ENCODE results near the gene SUPT3H. TPM values are rescaled to one million over a fixed set of nuclear protein-coding genes. Genes with fewer than 3 reads are reported as not detected.

The SUPT3H gene
- total RNA-seq, 2 donors from 2014 or later = 18.5 to 19.4 TPM

DNA sequence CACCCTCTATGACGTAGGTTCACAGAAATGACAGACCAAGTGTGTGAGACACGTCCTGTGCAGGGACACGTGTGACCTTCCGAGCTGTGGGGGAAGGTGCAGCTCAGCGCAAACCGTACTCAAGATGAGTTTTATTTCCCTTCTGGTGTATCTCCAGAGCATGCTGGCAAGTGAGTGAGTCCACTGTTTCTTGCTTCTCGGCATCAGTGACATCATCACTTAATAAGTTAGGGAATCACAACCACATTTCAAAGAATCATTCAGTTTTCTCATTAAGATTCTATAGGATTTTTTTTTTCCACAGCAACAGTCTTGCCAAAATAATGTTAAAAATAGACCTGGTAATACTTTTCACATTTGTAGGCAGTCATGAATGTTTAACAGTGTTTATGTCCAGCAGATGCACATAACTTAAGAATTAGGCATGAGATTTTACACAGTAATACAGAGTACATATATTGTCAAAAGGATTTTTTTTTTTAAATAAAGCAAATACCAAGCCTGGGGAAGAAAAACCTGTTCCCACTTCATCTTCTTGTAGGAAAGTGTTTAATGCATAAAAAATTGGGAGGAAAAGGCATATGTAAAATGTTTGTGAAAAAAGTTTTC lies 572.4 kb downstream of the SUPT3H start:
- peaks cover 9% of the 10 kb centered on the region for H3K4me1 Mint-ChIP-seq (ENCODE audit: low read depth)
- no peaks in the 10 kb centered on the region for H3K27me3 Mint-ChIP-seq (ENCODE audit: low read depth)
- H3K9me3 Mint-ChIP-seq = no peaks in the 10 kb centered on the region
- no peak overlapping the region for H3K27ac Mint-ChIP-seq
- no peak for ATAC-seq (replicated peaks in 1 of 2)
- H3K4me3 Mint-ChIP-seq = no peak overlapping the region
- DNase-seq = no peak
- peaks cover 0 to 2% of the 10 kb centered on the region in 2 donors for H3K36me3 Mint-ChIP-seq (ENCODE audit: insufficient read depth in 2 of 2)

DNA sequence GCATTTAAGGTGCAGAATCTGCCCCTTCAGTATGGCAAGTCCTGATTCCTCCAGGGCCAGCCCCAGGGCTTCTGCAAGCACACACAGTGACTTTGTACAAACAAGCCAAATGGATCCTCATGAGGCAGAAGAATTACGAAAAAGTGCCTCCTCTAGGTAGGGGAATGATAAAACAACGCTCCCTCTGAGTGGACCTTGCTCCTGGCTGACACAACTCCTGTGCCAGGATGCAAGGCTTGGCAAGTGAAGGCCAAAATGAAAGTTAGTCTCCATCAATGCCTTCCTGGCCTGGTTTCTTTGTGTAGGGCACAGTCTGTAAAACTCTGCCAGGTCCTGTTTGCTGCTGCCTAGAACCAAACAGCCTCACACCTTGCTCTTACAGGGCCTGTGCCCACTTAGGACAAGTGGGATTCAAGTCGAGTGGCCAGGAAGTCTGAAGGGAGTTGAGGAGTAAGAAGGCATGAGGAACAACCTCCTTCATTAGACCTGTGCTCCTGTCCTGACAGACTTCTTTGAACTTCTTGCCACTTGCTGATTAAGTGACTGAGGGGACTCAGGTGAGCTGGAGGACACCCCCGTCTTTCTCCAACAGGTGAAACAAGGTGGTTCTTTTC lies 573.1 kb downstream of the SUPT3H start:
- H3K27ac Mint-ChIP-seq = no peak overlapping the region
- DNase-seq (no peak), ATAC-seq (replicated peaks in 1 of 2) (no peak)
- peaks cover 9% of the 10 kb centered on the region for H3K4me1 Mint-ChIP-seq (ENCODE audit: low read depth)
- no peak overlapping the region for H3K4me3 Mint-ChIP-seq
- H3K27me3 Mint-ChIP-seq (ENCODE audit: low read depth) = peaks cover 1% of the 10 kb centered on the region
- H3K9me3 Mint-ChIP-seq = no peaks in the 10 kb centered on the region
- H3K36me3 Mint-ChIP-seq (ENCODE audit: insufficient read depth in 2 of 2) = peaks cover 0 to 2% of the 10 kb centered on the region in 2 donors

DNA sequence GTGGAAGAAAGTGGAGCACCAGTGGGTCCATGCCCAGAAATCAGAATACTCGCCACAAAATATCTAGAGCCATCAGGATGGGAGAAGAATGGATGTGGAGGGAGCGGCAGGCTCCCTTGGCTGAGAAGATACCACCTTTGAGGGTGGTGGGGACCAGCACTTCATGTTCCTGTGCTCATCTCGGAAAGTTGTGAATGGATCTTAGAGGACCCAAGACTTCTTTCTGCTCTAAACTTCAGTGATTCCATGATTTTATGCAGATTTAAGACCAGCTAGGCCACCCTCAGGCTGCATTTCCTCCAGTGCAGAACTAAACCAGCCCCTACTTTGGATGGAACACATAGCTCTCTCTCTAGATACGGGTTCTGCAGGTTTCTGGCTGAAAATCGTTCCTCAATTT lies 573.7 kb downstream of the SUPT3H start:
- Mint-ChIP-seq H3K36me3 (ENCODE audit: insufficient read depth in 2 of 2) (no peaks in the 10 kb centered on the region), H3K27me3 (ENCODE audit: low read depth) (peaks cover 6% of the 10 kb centered on the region), H3K9me3 (no peaks in the 10 kb centered on the region), H3K27ac (no peak overlapping the region), H3K4me3 (no peak overlapping the region), H3K4me1 (ENCODE audit: low read depth) (peaks cover 3% of the 10 kb centered on the region)
- ATAC-seq (replicated peaks in 1 of 2) = no peak
- DNase-seq = no peak

DNA sequence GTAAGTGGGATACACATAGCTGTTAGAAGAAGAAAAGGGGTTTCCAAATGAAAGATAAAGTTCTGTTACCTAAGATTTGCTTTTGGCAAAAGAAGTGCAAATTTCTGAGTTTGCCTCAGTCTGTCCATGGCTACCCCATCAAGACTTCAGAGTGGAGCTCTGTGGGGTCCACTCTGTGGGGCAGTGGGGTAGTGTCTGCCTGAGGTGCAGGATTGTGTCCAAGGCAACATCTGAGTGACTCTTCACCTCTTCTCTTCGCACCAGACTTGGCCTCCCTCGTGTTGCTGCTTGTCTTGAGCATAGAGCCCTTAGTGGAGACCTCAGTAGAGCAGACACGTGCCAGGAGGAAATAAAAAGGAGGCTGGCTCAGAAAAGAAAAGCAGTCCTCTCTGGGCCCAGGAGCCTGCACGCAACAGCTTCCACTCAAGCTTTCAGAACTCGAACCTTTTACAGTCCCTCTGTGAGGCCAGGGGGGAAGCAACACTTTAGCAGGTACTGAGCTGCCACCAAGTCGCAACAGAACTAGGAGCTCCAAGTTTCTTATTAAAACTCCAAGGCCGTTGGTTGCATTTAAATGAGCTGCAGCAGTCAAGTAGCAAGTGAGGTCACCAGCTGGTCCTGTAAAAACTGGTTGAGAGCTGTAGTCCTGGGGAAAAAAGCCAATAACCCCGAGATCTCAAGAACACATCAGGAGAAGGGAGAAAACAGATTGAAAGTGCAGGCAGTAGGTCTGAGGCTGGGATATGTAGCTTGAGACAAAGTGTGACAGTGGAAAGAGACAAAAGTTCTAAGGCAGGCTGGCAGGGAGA lies 576.7 kb downstream of the SUPT3H start:
- Mint-ChIP-seq H3K9me3 (no peaks in the 10 kb centered on the region), H3K4me3 (no peak overlapping the region), H3K27me3 (ENCODE audit: low read depth) (peaks cover 6% of the 10 kb centered on the region), H3K36me3 (ENCODE audit: insufficient read depth in 2 of 2) (no peaks in the 10 kb centered on the region), H3K27ac (no peak overlapping the region), H3K4me1 (ENCODE audit: low read depth) (no peaks in the 10 kb centered on the region)
- ATAC-seq (replicated peaks in 1 of 2) (no peak), DNase-seq (no peak)

DNA sequence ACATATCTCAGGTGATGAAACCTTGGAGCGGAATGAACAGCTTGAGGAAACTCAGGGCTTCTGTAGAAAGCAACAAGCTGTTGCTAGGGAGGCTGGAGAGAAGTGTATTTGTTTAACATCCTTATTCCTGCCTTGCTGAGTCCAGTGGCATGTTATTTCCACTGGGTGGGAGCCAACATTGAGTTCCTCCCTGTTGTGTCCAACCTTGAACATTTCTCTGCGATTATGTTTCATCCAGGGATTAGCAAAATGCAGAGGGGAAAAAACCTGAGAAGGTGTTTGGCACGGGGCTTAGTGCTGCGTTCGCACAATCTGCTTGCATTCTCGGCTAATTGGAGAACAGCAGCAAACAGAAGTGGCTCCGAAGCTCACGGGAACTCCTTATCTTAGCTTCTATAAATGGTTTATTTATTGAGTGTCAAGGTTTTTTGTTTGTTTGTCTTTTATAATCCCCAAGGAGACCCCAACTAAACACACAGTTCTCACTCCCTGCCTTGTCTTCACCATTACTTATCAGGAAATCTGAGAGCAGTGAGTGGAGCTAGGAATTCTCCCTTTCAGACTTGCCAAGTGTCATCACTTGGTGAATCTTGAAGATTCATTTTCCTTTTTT lies 577.5 kb downstream of the SUPT3H start:
- Mint-ChIP-seq H3K9me3 (no peaks in the 10 kb centered on the region), H3K4me3 (no peak overlapping the region), H3K4me1 (ENCODE audit: low read depth) (no peaks in the 10 kb centered on the region), H3K36me3 (ENCODE audit: insufficient read depth in 2 of 2) (no peaks in the 10 kb centered on the region), H3K27me3 (ENCODE audit: low read depth) (peaks cover 6% of the 10 kb centered on the region), H3K27ac (no peak overlapping the region)
- DNase-seq (no peak), ATAC-seq (replicated peaks in 1 of 2) (no peak)

DNA sequence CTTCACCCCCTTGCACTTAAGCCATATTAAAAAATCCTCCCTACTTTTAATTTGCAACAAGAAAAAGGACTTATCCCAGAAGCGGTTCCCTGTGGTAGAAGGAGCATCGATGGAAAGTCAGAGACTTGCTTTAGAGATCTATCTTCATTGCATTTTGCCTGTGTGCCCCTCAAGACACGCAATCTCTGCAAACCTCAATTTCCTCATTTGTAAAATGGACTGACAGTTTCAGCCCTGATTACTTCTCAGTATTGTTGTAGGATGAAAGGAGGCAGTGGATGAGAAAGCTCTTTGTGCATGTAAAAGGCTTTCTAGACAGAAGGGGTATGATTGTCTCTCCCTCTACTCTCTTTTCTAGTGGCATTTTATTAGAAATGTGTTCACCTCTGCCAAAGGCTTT lies 580.0 kb downstream of the SUPT3H start:
- DNase-seq (no peak), ATAC-seq (replicated peaks in 1 of 2) (no peak)
- peaks cover 0 to 4% of the 10 kb centered on the region in 2 donors for H3K9me3 Mint-ChIP-seq
- H3K4me3 Mint-ChIP-seq = no peak overlapping the region
- H3K4me1 Mint-ChIP-seq (ENCODE audit: low read depth) = no peaks in the 10 kb centered on the region
- H3K36me3 Mint-ChIP-seq (ENCODE audit: insufficient read depth in 2 of 2) = no peaks in the 10 kb centered on the region
- no peak overlapping the region for H3K27ac Mint-ChIP-seq
- H3K27me3 Mint-ChIP-seq (ENCODE audit: low read depth) = peaks cover 6% of the 10 kb centered on the region

DNA sequence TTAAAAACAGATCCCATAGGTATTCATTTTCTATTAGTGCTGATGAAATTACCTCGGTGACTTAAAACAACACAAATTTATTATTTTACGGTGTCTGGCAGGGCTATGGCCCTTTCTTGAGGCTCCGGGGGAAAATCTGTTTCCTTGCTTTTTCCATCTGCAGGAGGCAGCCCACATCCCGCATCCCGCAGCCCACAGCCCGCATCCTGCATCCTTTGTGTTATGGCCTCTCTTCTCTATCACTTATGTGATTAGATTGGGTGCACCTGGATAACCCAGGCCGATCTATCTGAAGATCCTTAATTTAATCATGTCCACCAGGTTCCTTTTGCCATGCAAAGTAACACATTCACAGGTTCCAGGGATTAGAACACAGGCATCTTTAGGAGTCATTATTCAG lies 582.4 kb downstream of the SUPT3H start:
- no peak for ATAC-seq (replicated peaks in 1 of 2)
- Mint-ChIP-seq H3K4me1 (ENCODE audit: low read depth) (no peaks in the 10 kb centered on the region), H3K27ac (no peak overlapping the region), H3K4me3 (no peak overlapping the region), H3K36me3 (ENCODE audit: insufficient read depth in 2 of 2) (no peaks in the 10 kb centered on the region), H3K27me3 (ENCODE audit: low read depth) (peaks cover 11% of the 10 kb centered on the region), H3K9me3 (peaks cover 0 to 4% of the 10 kb centered on the region in 2 donors)
- no peak for DNase-seq

DNA sequence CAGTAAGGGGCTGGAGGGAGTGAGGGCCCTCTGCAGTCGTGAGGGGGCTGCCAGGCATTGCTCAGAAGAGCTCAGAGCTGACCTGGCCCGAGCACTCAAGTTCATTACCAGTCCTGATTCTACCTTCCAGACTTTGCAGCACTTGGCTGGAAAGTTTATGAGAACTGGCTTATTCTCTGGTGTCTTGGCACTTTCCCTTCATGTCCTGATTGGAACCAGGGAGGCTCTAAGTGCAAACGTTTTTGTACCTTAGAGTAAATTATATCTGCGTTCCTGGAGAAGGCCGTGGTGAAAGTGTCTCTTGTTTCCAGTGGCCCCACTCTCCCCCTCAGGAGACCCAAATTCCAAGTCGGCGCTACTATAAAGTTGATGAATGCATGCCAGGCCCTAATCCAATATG lies 587.9 kb downstream of the SUPT3H start:
- DNase-seq (no peak), ATAC-seq (replicated peaks in 1 of 2) (no peak)
- peaks cover 4% of the 10 kb centered on the region for H3K27me3 Mint-ChIP-seq (ENCODE audit: low read depth)
- H3K27ac Mint-ChIP-seq = no peak overlapping the region
- H3K36me3 Mint-ChIP-seq (ENCODE audit: insufficient read depth in 2 of 2) = peaks cover 2 to 5% of the 10 kb centered on the region in 2 donors
- H3K4me3 Mint-ChIP-seq = no peak overlapping the region
- peaks cover 14% of the 10 kb centered on the region for H3K4me1 Mint-ChIP-seq (ENCODE audit: low read depth)
- peaks cover 2 to 6% of the 10 kb centered on the region in 2 donors for H3K9me3 Mint-ChIP-seq

DNA sequence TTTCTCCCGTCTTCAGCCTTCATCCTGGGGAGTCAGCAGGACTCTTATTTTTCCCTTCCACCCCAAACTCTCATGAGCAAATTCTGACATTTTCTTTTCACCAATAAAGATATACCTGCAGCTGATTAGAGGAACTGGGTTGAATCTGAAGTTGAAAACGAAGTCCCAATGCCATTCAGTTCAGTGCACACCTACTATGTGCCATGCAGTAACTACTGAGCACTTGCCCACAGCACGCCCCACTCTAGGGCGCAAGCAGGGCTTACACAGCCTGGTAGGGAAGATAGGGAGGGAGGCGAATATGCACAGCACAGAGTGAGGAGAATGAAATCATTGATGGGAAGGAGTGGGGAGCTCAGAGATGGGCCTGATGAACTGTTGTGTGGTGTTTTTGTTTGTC lies 588.7 kb downstream of the SUPT3H start:
- ATAC-seq (replicated peaks in 1 of 2) (no peak), DNase-seq (no peak)
- peaks cover 4 to 7% of the 10 kb centered on the region in 2 donors for H3K9me3 Mint-ChIP-seq
- H3K4me1 Mint-ChIP-seq (ENCODE audit: low read depth) = peaks cover 14% of the 10 kb centered on the region
- peaks cover 4% of the 10 kb centered on the region for H3K27me3 Mint-ChIP-seq (ENCODE audit: low read depth)
- H3K27ac Mint-ChIP-seq = no peak overlapping the region
- H3K4me3 Mint-ChIP-seq = no peak overlapping the region
- H3K36me3 Mint-ChIP-seq (ENCODE audit: insufficient read depth in 2 of 2) = peaks cover 4 to 5% of the 10 kb centered on the region in 2 donors

DNA sequence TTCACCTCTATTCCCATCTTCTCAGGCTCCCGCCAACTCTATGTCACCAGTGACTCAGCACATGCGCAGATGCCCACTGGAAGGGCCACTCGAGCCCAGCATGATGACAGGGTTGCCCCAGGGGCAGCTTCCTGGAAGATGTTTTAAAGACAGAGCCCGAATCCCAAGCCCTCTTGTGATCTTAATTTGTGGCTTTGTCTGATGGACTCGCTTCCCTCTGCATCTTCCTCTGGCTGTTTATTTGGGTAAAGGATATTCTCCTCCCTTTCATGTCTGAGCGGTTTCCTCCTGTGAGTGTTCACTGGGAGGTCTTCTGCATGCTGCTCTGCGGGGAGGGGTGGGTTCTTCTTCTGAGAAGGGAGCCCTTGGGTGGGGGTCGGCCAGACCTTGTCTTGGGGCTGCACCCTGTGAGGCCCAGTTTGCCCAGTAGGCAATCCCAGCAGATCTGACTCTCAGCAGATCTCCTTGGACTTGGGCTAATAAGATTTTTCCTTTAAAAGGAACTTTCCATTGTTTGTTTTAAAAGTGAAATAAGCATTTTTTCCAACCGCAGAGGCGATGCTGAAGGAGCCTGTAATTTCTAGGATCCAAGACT lies 589.2 kb downstream of the SUPT3H start:
- Mint-ChIP-seq H3K4me1 (ENCODE audit: low read depth) (peaks cover 14% of the 10 kb centered on the region), H3K9me3 (peaks cover 4 to 8% of the 10 kb centered on the region in 2 donors), H3K4me3 (no peak overlapping the region), H3K27ac (no peak overlapping the region), H3K36me3 (ENCODE audit: insufficient read depth in 2 of 2) (peaks cover 5 to 8% of the 10 kb centered on the region in 2 donors), H3K27me3 (ENCODE audit: low read depth) (peaks cover 4% of the 10 kb centered on the region)
- ATAC-seq (replicated peaks in 1 of 2) (no peak), DNase-seq (no peak)

DNA sequence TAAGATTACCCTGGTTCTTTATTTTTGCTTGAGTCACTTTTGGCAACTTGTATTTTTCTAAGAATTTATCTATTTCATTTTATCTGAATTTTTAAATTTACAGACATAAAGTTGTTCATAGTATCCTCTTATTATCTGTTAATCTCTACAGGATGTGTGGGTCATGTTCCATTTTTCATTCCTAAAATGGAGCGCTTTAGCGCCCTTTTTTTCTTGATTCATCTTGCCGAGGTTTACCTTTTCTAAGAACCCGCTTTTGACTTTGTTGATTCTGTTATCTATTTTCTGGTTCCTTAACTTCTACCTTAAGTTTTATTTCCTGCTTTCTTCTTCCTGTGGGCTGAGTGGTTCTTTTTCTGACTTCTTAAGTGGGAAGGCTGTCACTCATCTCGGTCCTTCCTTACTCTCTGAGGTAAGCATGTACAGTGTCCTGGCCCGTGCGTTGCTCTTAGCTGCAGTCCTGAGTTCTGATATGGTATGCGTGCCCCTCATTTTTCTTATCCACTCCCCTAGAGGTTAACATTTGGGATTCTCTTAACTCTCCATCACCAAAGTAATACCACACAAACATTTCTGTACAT lies 590.4 kb downstream of the SUPT3H start:
- Mint-ChIP-seq H3K27ac (no peak overlapping the region), H3K36me3 (ENCODE audit: insufficient read depth in 2 of 2) (peaks cover 6 to 9% of the 10 kb centered on the region in 2 donors), H3K27me3 (ENCODE audit: low read depth) (peaks cover 4% of the 10 kb centered on the region), H3K9me3 (peaks cover 5 to 8% of the 10 kb centered on the region in 2 donors), H3K4me3 (peak overlapping the region; percentile 29 to 34), H3K4me1 (ENCODE audit: low read depth) (peaks cover 14% of the 10 kb centered on the region)
- ATAC-seq (replicated peaks in 1 of 2) (peak; percentile 72 to 75), DNase-seq (peak in 1 of 2 donors; percentile 6)

DNA sequence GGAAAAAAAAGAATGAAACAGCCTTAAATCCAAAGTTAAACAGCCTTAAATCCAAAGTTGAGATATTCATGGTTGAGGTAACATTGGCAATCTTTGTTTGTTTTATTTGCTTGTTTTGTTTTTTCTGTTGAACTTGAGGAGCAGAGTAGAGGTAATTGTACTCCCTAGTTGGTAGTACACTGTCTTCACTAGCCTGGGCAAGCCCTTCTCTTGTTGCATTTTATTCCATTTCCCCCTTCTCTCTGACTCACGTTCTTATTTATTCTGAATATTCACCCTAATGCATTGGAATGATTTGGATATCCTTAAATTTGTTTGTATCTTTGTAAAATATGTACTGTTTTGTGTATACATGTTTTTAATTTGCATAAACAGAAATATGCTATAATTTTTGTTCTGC lies 592.6 kb downstream of the SUPT3H start:
- Mint-ChIP-seq H3K9me3 (peaks cover 5 to 8% of the 10 kb centered on the region in 2 donors), H3K4me1 (ENCODE audit: low read depth) (peaks cover 14% of the 10 kb centered on the region), H3K27me3 (ENCODE audit: low read depth) (no peaks in the 10 kb centered on the region), H3K36me3 (ENCODE audit: insufficient read depth in 2 of 2) (peaks cover 6 to 9% of the 10 kb centered on the region in 2 donors), H3K27ac (no peak overlapping the region), H3K4me3 (no peak overlapping the region)
- DNase-seq = no peak
- ATAC-seq (replicated peaks in 1 of 2) = no peak
